Trophoblast cell (in vitro differentiated cells and primary cell): Measurements from ENCODE around the gene OLFML3.

Experiments
- DNase-seq, 2 donors: peaks; one replicate each; pipeline ENCODE4 v3.0.0-alpha.2; 2016
- H2AFZ ChIP-seq: 2 replicates; pipeline ENCODE4 v1.6.1; 2013; ENCODE audit warnings: low read length, moderate library complexity, mild to moderate bottlenecking; ENCODE audit not compliant: insufficient read depth, poor library complexity
- H2AK5ac ChIP-seq: 2 replicates; pipeline ENCODE4 v1.6.1; 2013; ENCODE audit warnings: mild to moderate bottlenecking, low read length
- H2BK120ac ChIP-seq: 2 replicates; pipeline ENCODE4 v1.6.1; 2013; ENCODE audit warnings: low read length, mild to moderate bottlenecking, moderate library complexity; ENCODE audit not compliant: insufficient read depth, poor library complexity
- H2BK12ac ChIP-seq: 2 replicates; pipeline ENCODE4 v1.6.1; 2013; ENCODE audit warnings: mild to moderate bottlenecking, low read length, moderate library complexity
- H2BK5ac ChIP-seq: 2 replicates; pipeline ENCODE4 v1.6.1; 2013; ENCODE audit warnings: low read length, low read depth, moderate library complexity, mild to moderate bottlenecking; ENCODE audit not compliant: poor library complexity
- H3K14ac ChIP-seq: 2 replicates; pipeline ENCODE4 v1.6.1; 2013; ENCODE audit warnings: mild to moderate bottlenecking, low read length
- H3K18ac ChIP-seq: 2 replicates; pipeline ENCODE4 v1.6.1; 2013; ENCODE audit warnings: mild to moderate bottlenecking, low read length
- H3K23ac ChIP-seq: 2 replicates; pipeline ENCODE4 v1.6.1; 2013; ENCODE audit warnings: low read length
- H3K27ac ChIP-seq: 2 replicates; pipeline ENCODE4 v1.5.1; 2013; ENCODE audit warnings: low read depth, mild to moderate bottlenecking, inconsistent platforms, low read length, moderate library complexity
- H3K27me3 ChIP-seq: 2 replicates; pipeline ENCODE4 v1.6.1; 2013; ENCODE audit warnings: inconsistent platforms, mild to moderate bottlenecking, low read length, moderate library complexity; ENCODE audit not compliant: insufficient read depth
- H3K36me3 ChIP-seq, 2 experiments: 1 replicate in 1 of 2; 2 replicates in 1 of 2; pipeline ENCODE4 v1.6.1; 2013; ENCODE audit warnings: low read length in 2 of 2, mild to moderate bottlenecking in 2 of 2, moderate library complexity in 1 of 2; ENCODE audit not compliant: insufficient read depth in 2 of 2, control insufficient read depth in 1 of 2
- H3K4ac ChIP-seq: 2 replicates; pipeline ENCODE4 v1.6.1; 2013; ENCODE audit warnings: low read depth, mild to moderate bottlenecking, low read length, moderate library complexity
- H3K4me1 ChIP-seq, 2 experiments: 1 replicate in 1 of 2; 2 replicates in 1 of 2; pipeline ENCODE4 v1.6.1; 2013; ENCODE audit warnings: low read length in 2 of 2, mild to moderate bottlenecking in 2 of 2, moderate library complexity in 1 of 2; ENCODE audit not compliant: insufficient read depth in 2 of 2, control insufficient read depth in 1 of 2
- H3K4me2 ChIP-seq: 2 replicates; pipeline ENCODE4 v1.6.1; 2013; ENCODE audit warnings: inconsistent platforms, mild to moderate bottlenecking, low read length, moderate library complexity
- H3K4me3 ChIP-seq: 2 replicates; pipeline ENCODE4 v1.5.1; 2013; ENCODE audit warnings: mild to moderate bottlenecking, low read depth, low read length, inconsistent platforms
- H3K79me1 ChIP-seq: one replicate; pipeline ENCODE4 v1.6.1; 2013; ENCODE audit warnings: low read length
- H3K79me2 ChIP-seq: 2 replicates; pipeline ENCODE4 v1.6.1; 2013; ENCODE audit warnings: low read length, mild to moderate bottlenecking; ENCODE audit not compliant: control insufficient read depth, insufficient read depth, poor library complexity
- H3K9ac ChIP-seq: 2 replicates; pipeline ENCODE4 v1.6.1; 2013; ENCODE audit warnings: mild to moderate bottlenecking, low read length
- H3K9me3 ChIP-seq: 2 replicates; pipeline ENCODE4 v1.6.1; 2013; ENCODE audit warnings: low read depth, mild to moderate bottlenecking, control low read depth, inconsistent platforms, low read length; ENCODE audit not compliant: insufficient read depth
- H4K12ac ChIP-seq: 2 replicates; pipeline ENCODE4 v1.6.1; 2013; ENCODE audit warnings: low read depth, mild to moderate bottlenecking, low read length, moderate library complexity
- H4K8ac ChIP-seq: 2 replicates; pipeline ENCODE4 v1.6.1; 2013; ENCODE audit warnings: low read depth, mild to moderate bottlenecking, low read length, moderate library complexity
- H4K91ac ChIP-seq: one replicate; pipeline ENCODE4 v1.6.1; 2013; ENCODE audit warnings: low read depth, mild to moderate bottlenecking, low read length, moderate library complexity
- WGBS: extraction: QIAGEN DNeasy Blood & Tissue Kit; methylation state at CpG from one replicate; pipeline ENCODE4 v1.1.7; 2013; ENCODE audit warnings: missing lambda C conversion rate; ENCODE audit not compliant: insufficient read length, insufficient coverage; ENCODE audit errors: extremely low coverage; 5-methylcytosine and 5-hydroxymethylcytosine counted together

The OLFML3 gene

GRCh38 chr1:114026797-114027196 is 47.5 kb downstream of the OLFML3 start:
- Histone ChIP-seq H4K12ac (no peak overlapping the region), H3K18ac (no peak overlapping the region), H3K4ac (no peak overlapping the region), H4K91ac (no peak overlapping the region), H2BK120ac (no peak overlapping the region), H2AK5ac (no peak overlapping the region), H3K27me3 (no peaks in the 10 kb centered on the region), H3K9ac (no peak overlapping the region), H3K4me1 (no peaks in the 10 kb centered on the region), H3K4me2 (no peak overlapping the region), H2BK5ac (no peak overlapping the region), H3K36me3 (no peaks in the 10 kb centered on the region), H2AFZ (no peak overlapping the region), H3K27ac (no peak overlapping the region), H2BK12ac (no peak overlapping the region), H3K23ac (no peak overlapping the region), H3K4me3 (no peak overlapping the region), H3K14ac (no peak overlapping the region), H4K8ac (no peak overlapping the region), H3K9me3 (no peaks in the 10 kb centered on the region), H3K79me2 (no peaks in the 10 kb centered on the region), H3K79me1 (no peaks in the 10 kb centered on the region)
- no CpG with 5 or more reads among the region's 6 CpGs for WGBS
- no peak for DNase-seq
